B cell (primary cell): Measurements from ENCODE around the gene SIRPA. TPM values are rescaled to one million over a fixed set of nuclear protein-coding genes. Genes with fewer than 3 reads are reported as not detected.
A peak's percentile ranks its signal among the peaks of the same experiment; 100 is the strongest.

ENCODE experiments used
- ATAC-seq: fragments of 200-7000 bp; cut with Tn5 transposase; one replicate; pipeline ENCODE4 v1.10.0; 2021; ENCODE audit warnings: low read depth, mild to moderate bottlenecking, moderate number of reproducible peaks, moderate library complexity
- CTCF ChIA-PET: fragments of 350-600 bp; sonication (Branson Sonifier 250); formaldehyde crosslinking; loops from one replicate; lab custom pipeline; 2021; ENCODE audit warnings: antibody characterized with exemption, inconsistent platforms; lab: Charles Lee
- POLR2A ChIA-PET: fragments of 350-600 bp; sonication (Branson Sonifier 250); formaldehyde crosslinking; loops from one replicate; lab custom pipeline; 2021; ENCODE audit warnings: antibody characterized with exemption; lab: Charles Lee
- DNase-seq: peaks from one replicate; pipeline ENCODE4 v3.0.0; 2013
- H2AFZ ChIP-seq: 2 replicates; pipeline ENCODE4 v1.6.1; 2012; ENCODE audit warnings: mild to moderate bottlenecking, low read depth, low read length; ENCODE audit not compliant: insufficient read depth, poor library complexity, severe bottlenecking
- H3K27ac ChIP-seq, 2 donors: 1 replicate in 1 of 2; 2 replicates in 1 of 2; pipeline ENCODE4 v1.5.1; 2012 to 2013; ENCODE audit warnings: low read length in 2 of 2, mild to moderate bottlenecking in 2 of 2, moderate library complexity in 1 of 2
- H3K27me3 ChIP-seq, 4 experiments: fragments of 200-600 bp in 1 of 4; sonication (generic) in 1 of 4; replicated peaks in 1 of 4; 1 replicate in 2 of 4; 2 replicates in 2 of 4; pipeline versions ENCODE4 v1.6.1 to v1.7.0; 2013 to 2016; ENCODE audit warnings: low read length in 3 of 4, mild to moderate bottlenecking in 2 of 4, mixed read lengths in 1 of 4, moderate library complexity in 1 of 4; ENCODE audit not compliant: insufficient read depth in 4 of 4, control insufficient read depth in 3 of 4; ENCODE audit errors: control extremely low read depth in 1 of 4
- H3K36me3 ChIP-seq, 2 experiments: replicated peaks in 1 of 2; 1 replicate in 1 of 2; 2 replicates in 1 of 2; pipeline versions ENCODE4 v1.6.1 to v1.7.1; 2013; ENCODE audit warnings: low read length in 1 of 2; ENCODE audit not compliant: insufficient read depth in 2 of 2, control insufficient read depth in 1 of 2; ENCODE audit errors: control extremely low read depth in 1 of 2, extremely low read depth in 1 of 2
- H3K4me1 ChIP-seq, 2 donors: fragments of 200-600 bp in 1 of 2; sonication (generic) in 1 of 2; 1 replicate in 1 of 2; 2 replicates in 1 of 2; pipeline versions ENCODE4 v1.5.1 to v1.6.1; 2013 to 2017; ENCODE audit warnings: low read length in 2 of 2; ENCODE audit not compliant: control insufficient read depth in 2 of 2, insufficient read depth in 2 of 2
- H3K4me2 ChIP-seq: replicated peaks from 2 replicates; pipeline ENCODE3; 2012; ENCODE audit warnings: mild to moderate bottlenecking, low read depth, low read length; ENCODE audit not compliant: poor library complexity, severe bottlenecking
- H3K4me3 ChIP-seq, 5 experiments: fragments of 200-600 bp in 1 of 5; sonication (generic) in 1 of 5; 1 replicate in 3 of 5; 2 replicates in 2 of 5; pipeline versions ENCODE4 v1.5.1 to v1.7.0; 2011 to 2016; ENCODE audit warnings: low read length in 4 of 5, mild to moderate bottlenecking in 4 of 5, low read depth in 2 of 5, control low read depth in 1 of 5, moderate library complexity in 1 of 5; ENCODE audit not compliant: insufficient read depth in 1 of 5; ENCODE audit errors: control extremely low read depth in 1 of 5, extremely low read depth in 1 of 5
- H3K79me2 ChIP-seq: fragments of 200-600 bp; sonication (generic); one replicate; pipeline ENCODE4 v1.6.0; 2016; ENCODE audit warnings: low read length; ENCODE audit not compliant: control insufficient read depth, insufficient read depth
- H3K9ac ChIP-seq: fragments of 200-600 bp; sonication (generic); 2 replicates; pipeline ENCODE4 v1.6.1; 2017; ENCODE audit warnings: mild to moderate bottlenecking, low read length, moderate library complexity
- H3K9me3 ChIP-seq, 3 donors: one replicate each; pipeline versions ENCODE4 v1.6.1 to v1.7.1; 2013; ENCODE audit warnings: low read length in 2 of 3; ENCODE audit not compliant: control insufficient read depth in 2 of 3, insufficient read depth in 1 of 3; ENCODE audit errors: control extremely low read depth in 1 of 3
- H4K20me1 ChIP-seq: 2 replicates; pipeline ENCODE4 v1.6.0; 2012; ENCODE audit warnings: mild to moderate bottlenecking, low read length; ENCODE audit not compliant: insufficient read depth, control insufficient read depth, poor library complexity, severe bottlenecking
- H3K27ac Mint-ChIP-seq: one replicate; pipeline ENCODE4 v1.8.0; 2021; ENCODE audit warnings: mixed read lengths
- H3K27me3 Mint-ChIP-seq: one replicate; pipeline ENCODE4 v1.8.0; 2021; ENCODE audit warnings: mixed read lengths
- H3K4me1 Mint-ChIP-seq: one replicate; pipeline ENCODE4 v1.8.0; 2021; ENCODE audit warnings: mixed read lengths
- H3K4me3 Mint-ChIP-seq: one replicate; pipeline ENCODE4 v1.8.0; 2021; ENCODE audit warnings: mixed read lengths
- H3K9me3 Mint-ChIP-seq: one replicate; pipeline ENCODE4 v1.8.0; 2022; ENCODE audit warnings: mixed read lengths; ENCODE audit not compliant: insufficient read depth
- EZH2 ChIP-seq: IDR thresholded peaks from 2 replicates; pipeline ENCODE4 v1.6.1; 2012; ENCODE audit warnings: borderline replicate concordance, low read depth, mild to moderate bottlenecking, moderate library complexity, low read length; ENCODE audit not compliant: insufficient read depth, poor library complexity, severe bottlenecking
- WGBS: methylation state at CpG from one replicate; pipeline ENCODE4 v1.1.5; 2013; ENCODE audit warnings: missing lambda C conversion rate; ENCODE audit not compliant: insufficient coverage; 5-methylcytosine and 5-hydroxymethylcytosine counted together
- intact Hi-C: fragments of 100-400 bp; cut with micrococcal nuclease; formaldehyde crosslinking; loops from one replicate; pipeline ENCODE4 v1.10.0; 2022
- polyA minus RNA-seq: library from RNA; depleted of rRNA, polyadenylated mRNA; stranded (reverse); fragments of >200 nt; gene quantifications from 2 replicates; pipeline ENCODE4 v1.2.3, GENCODE V29; 2012
- polyA plus RNA-seq: library from polyadenylated mRNA; depleted of rRNA; stranded (reverse); fragments of >200 nt; gene quantifications from 2 replicates; pipeline ENCODE4 v1.2.3, GENCODE V29; 2012
- total RNA-seq, 2 donors: library from RNA; stranded (reverse); fragments of 120-200 nt in 1 of 2; gene quantifications; 1 replicate in 1 of 2; 2 replicates in 1 of 2; pipeline versions ENCODE4 v1.2.3 to v1.2.4, GENCODE V29; 2013 to 2022
- TF ChIP-seq, protein P1 (sequence below): fragments of 200-600 bp; IDR thresholded peaks from one replicate; pipeline ENCODE4 v1.8.0; 2022; ENCODE audit warnings: antibody characterized with exemption, mild to moderate bottlenecking

SIRPA gene
- 10.2 TPM in 2 replicates for total RNA-seq
- total RNA-seq (2013) = 1.8 TPM
- polyA plus RNA-seq = 0.94 and 1.3 TPM in 2 replicates
- 0.60 and 2.3 TPM in 2 replicates for polyA minus RNA-seq

- Mint-ChIP-seq H3K9me3 (no peaks in the 10 kb centered on the region), H3K4me1 (peaks cover 52% of the 10 kb centered on the region), H3K4me3 (peak within 1 kb of the TSS; percentile 90), H3K27ac (peak within 1 kb of the TSS; percentile 82), H3K27me3 (peaks cover 6% of the 10 kb centered on the region)
- Histone ChIP-seq H3K79me2 (no peaks in the 10 kb centered on the region), H3K36me3 (no peaks in the 10 kb centered on the region), H3K27me3 (peaks cover 0 to 10% (median 3%) of the 10 kb centered on the region in 4 experiments), H3K4me3 (peak within 1 kb of the TSS; percentile 42 to 78 (median 60)), H3K9me3 (no peaks in the 10 kb centered on the region), H4K20me1 (no peaks in the 10 kb centered on the region), H3K9ac (peak within 1 kb of the TSS; percentile 60), H3K4me2 (peak within 1 kb of the TSS; percentile 86), H3K27ac (no peak within 1 kb of the TSS), H3K4me1 (peaks cover 41 to 50% of the 10 kb centered on the region in 2 donors), H2AFZ (peak within 1 kb of the TSS; percentile 73)
- WGBS = under 1% methylated on average over 55 of the region's 74 CpGs
- TF ChIP-seq EZH2 = no peak
- TF ChIP-seq, protein P1, sequence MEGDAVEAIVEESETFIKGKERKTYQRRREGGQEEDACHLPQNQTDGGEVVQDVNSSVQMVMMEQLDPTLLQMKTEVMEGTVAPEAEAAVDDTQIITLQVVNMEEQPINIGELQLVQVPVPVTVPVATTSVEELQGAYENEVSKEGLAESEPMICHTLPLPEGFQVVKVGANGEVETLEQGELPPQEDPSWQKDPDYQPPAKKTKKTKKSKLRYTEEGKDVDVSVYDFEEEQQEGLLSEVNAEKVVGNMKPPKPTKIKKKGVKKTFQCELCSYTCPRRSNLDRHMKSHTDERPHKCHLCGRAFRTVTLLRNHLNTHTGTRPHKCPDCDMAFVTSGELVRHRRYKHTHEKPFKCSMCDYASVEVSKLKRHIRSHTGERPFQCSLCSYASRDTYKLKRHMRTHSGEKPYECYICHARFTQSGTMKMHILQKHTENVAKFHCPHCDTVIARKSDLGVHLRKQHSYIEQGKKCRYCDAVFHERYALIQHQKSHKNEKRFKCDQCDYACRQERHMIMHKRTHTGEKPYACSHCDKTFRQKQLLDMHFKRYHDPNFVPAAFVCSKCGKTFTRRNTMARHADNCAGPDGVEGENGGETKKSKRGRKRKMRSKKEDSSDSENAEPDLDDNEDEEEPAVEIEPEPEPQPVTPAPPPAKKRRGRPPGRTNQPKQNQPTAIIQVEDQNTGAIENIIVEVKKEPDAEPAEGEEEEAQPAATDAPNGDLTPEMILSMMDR = no peak
- CTCF ChIA-PET = interaction anchor here (1.2 kb wide), 1 partner anchor 70 kb away, joined by 3 read pairs; no protein-coding TSS in a partner anchor
- ATAC-seq (peak; percentile 3), DNase-seq (peak; percentile 54)
- POLR2A ChIA-PET = interaction anchor here (2.0 kb wide), 1 partner anchor 24 kb away, joined by 4 read pairs; no protein-coding TSS in a partner anchor
- intact Hi-C loops = loop anchor here (5.0 kb wide), 2 partner anchors 72 to 207 kb away; partner anchors contain the start of gene STK35
These were observed at the start of gene SIRPA for GRCh38 chr20:1894951-1895673. Gene SIRPA, plus strand, starts transcription at chr20:1895407. Its CDS starts 41 bp downstream, at chr20:1895448.

DNA sequence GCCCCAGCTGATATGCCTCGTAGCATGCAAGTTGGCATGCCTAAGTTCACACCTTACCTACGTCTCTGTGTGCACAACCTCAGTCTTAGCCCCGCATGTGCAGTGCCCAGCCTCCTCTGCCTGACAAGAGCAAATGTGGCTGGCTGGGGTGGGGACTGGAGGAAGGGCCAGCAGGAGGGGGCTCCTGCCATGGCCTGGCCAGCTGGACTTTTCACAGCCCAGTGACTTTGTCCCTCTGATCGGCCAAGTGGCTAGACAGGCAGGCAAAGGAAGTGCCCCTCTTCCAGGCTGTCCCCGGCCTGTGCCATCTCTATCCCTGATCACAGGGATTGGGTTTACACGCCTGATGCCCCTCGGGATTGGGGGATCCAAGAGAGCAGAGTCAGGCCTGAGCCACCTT, 49.5 kb upstream of the SIRPA start:
- H2AFZ ChIP-seq = no peak overlapping the region
- Mint-ChIP-seq H3K4me1 (peaks cover 78% of the 10 kb centered on the region), H3K27me3 (no peaks in the 10 kb centered on the region), H3K4me3 (peak overlapping the region; percentile 77), H3K27ac (peak overlapping the region; percentile 91), H3K9me3 (peaks cover 9% of the 10 kb centered on the region)
- no peaks in the 10 kb centered on the region for H3K79me2 ChIP-seq
- ChIA-PET POLR2A (no interaction called here), CTCF (interaction anchor here (1.1 to 4.3 kb wide), 3 partner anchors 7 to 43 kb away, joined by 3 to 24 read pairs (median 3); no protein-coding TSS in a partner anchor)
- TF ChIP-seq, protein P1 = no peak
- no peak for TF ChIP-seq EZH2
- peaks cover 54 to 59% of the 10 kb centered on the region in 2 donors for H3K4me1 ChIP-seq
- intact Hi-C loops = loop anchor here (2.0 kb wide), 2 partner anchors 53 to 109 kb away; no protein-coding TSS in a partner anchor
- H4K20me1 ChIP-seq = no peaks in the 10 kb centered on the region
- H3K9me3 ChIP-seq = peaks cover 3 to 8% (median 5%) of the 10 kb centered on the region in 3 donors
- peak overlapping the region; percentile 61 for H3K4me2 ChIP-seq
- H3K36me3 ChIP-seq = no peaks in the 10 kb centered on the region
- no peaks in the 10 kb centered on the region for H3K27me3 ChIP-seq
- no peak overlapping the region for H3K9ac ChIP-seq
- H3K27ac ChIP-seq = no peak overlapping the region
- 70% methylated on average over 5 of the region's 7 CpGs for WGBS
- H3K4me3 ChIP-seq = no peak overlapping the region
- ATAC-seq (no peak), DNase-seq (no peak)
